Hindlimb muscle (tissue), 1 donor: Measurements from ENCODE around the gene RTP2. TPM values are rescaled to one million over a fixed set of nuclear protein-coding genes. Genes with fewer than 3 reads are reported as not detected.

Experiments
- DNase-seq: peaks from one replicate; pipeline ENCODE4 v3.0.0-alpha.2; 2013
- polyA plus RNA-seq: library from polyadenylated mRNA; unstranded; fragments of 120-200 nt; gene quantifications from one replicate; pipeline ENCODE4 v1.2.1, GENCODE V29; 2013; ENCODE audit not compliant: insufficient read length

The RTP2 gene, protein sequence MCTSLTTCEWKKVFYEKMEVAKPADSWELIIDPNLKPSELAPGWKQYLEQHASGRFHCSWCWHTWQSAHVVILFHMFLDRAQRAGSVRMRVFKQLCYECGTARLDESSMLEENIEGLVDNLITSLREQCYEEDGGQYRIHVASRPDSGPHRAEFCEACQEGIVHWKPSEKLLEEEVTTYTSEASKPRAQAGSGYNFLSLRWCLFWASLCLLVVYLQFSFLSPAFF
- not detected for polyA plus RNA-seq

DNA sequence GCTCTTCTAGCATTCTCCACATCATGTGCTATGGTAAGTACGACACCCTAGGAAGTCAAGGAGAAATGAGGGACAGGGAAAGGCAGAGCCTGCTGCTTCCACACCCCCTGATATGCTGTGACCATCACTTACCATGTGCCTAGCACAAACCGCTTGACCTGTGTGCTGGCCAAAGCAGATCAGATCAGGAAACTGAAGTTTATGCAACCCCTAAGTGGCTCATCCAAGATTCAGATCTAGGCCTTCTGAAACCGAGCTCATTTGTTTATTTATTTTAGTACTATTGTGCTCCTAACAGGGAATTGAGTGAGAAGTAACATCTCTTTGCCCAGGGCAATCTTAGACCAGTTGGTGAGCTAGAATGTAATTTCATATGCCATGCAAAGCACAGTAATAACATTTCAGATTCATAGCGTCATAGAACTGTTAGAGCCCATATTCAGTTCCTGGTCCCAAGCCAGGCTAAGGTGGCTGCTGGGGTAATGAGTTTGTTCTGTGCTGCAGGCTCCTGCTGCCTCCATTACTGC lies at the start of gene RTP2:
RTP2 (minus strand) TSS at position 51 of the 527 bp plus-strand sequence. CDS start 429 bp downstream, outside the sequence.
- no peak for DNase-seq

DNA sequence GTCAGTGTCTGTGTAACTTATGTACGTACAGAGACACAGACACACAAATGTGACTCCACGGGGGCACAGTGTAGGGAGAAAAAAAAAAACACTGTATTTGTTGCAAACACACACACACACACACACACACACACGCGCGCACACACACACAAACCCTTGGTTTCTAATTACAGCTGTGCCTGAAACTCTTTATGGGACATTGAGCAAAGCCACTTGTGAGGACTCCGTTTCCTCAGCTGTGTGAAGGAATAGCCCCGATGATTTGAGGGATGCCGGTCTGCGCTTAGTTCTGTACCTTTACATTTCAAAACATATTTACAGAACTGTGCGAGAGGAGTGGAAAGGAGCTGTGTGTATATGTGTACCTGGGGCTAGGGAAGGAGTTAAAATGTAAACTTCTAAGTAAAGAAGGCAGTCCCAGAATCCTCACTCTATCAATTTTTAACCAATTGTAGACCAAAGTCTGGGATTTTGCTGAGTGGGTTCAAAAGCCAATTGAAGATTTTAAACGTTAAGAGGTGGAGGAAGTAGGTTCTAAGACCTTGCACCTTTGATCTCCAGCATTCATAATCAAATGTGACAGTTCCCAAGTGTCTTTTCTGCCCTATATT lies 48.3 kb upstream of the RTP2 start:
- no peak for DNase-seq

- no peak for DNase-seq
Measured at GRCh38 chr3:187750006-187750512, 47.7 kb upstream of the RTP2 start.

DNA sequence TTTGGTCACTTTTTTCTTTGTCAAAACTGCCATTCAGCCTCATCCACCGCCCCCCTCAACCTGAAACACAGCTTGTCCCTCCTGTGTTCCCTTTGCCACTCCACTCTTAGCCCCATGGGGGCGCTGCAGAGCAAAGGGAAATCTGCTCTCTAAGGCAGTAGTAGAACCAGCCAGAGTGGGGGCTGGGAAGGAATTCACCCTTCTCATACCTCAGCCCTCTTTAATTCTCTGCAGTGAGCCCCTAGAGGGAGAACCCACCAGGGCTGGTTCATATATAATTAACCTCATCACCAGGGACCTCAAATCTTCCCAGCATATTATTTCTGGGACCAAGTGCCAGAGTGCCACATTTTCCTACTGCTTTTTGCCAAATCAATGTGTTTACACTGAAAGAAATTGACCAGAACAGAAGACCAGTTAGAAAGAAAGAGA lies 45.7 kb upstream of the RTP2 start:
- peak; percentile 86 for DNase-seq

- DNase-seq: no peak
Measured at GRCh38 chr3:187747506-187747905, 45.1 kb upstream of the RTP2 start.

GRCh38 chr3:187746442-187747281 lies 44.3 kb upstream of the RTP2 start:
- no peak for DNase-seq

DNA sequence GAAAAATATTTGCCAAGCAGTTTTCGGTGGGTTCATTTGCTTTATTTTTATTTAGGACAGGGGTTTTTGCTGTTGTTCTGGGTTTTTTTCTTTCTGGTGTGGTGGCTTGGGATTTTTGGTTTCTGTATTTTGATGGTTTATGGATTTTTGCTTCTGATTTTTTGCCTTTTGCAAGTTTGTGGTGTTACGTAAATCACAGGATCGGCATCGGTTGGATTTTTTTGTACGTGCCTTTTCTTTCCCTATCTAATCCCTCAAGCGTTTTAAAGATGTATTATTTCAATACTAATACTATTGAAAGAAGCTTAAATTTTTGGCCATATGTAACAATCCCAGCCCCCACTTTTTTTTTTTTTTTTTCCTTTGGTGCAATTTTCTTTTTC lies 43.7 kb upstream of the RTP2 start:
- DNase-seq: no peak

DNA sequence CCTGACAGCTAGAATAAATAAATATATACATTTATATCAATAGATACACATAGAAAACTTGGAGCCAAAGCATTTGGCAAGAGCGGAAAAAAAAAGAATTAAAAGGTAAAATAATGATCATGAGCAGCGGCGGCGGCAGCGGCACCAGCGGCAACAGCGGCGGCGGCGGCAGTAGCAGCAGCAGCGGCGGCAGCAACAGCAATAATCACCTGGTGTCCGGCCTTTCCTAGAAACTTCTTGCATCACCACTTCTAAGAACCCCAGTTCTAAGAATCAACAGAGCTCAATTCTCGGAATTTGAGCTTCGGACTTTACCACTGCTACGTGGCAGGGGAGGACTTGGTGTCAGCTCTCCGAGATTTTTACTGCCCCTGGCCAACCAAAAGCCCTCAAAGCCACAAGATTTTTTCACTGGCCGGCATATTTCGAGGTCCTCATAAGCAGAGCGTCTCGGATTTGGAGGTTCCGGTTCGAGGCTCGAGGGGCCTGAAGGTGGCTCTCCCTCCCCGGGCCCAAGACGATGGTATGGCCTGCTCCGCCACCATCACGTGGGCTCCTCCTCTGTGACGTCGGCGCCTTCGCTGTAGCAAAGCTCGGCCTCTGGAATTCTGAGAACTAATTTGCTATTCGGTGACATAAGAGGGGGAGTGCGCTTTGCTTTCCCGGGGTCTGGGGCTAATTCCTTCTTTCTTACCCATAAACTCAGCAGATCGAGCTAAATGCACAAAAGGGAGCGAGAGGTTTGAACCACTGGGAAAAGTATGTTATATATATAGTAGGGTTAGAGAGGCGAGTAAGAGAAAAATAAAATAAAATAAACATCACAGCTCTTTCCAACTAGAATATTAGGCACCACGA lies 43.1 kb upstream of the RTP2 start, which contains the start of gene BCL6:
BCL6 (minus strand) TSS at position 268 of the 858 bp plus-strand sequence. CDS start 11,775 bp downstream, outside the sequence.
- DNase-seq: peak; percentile 97

DNA sequence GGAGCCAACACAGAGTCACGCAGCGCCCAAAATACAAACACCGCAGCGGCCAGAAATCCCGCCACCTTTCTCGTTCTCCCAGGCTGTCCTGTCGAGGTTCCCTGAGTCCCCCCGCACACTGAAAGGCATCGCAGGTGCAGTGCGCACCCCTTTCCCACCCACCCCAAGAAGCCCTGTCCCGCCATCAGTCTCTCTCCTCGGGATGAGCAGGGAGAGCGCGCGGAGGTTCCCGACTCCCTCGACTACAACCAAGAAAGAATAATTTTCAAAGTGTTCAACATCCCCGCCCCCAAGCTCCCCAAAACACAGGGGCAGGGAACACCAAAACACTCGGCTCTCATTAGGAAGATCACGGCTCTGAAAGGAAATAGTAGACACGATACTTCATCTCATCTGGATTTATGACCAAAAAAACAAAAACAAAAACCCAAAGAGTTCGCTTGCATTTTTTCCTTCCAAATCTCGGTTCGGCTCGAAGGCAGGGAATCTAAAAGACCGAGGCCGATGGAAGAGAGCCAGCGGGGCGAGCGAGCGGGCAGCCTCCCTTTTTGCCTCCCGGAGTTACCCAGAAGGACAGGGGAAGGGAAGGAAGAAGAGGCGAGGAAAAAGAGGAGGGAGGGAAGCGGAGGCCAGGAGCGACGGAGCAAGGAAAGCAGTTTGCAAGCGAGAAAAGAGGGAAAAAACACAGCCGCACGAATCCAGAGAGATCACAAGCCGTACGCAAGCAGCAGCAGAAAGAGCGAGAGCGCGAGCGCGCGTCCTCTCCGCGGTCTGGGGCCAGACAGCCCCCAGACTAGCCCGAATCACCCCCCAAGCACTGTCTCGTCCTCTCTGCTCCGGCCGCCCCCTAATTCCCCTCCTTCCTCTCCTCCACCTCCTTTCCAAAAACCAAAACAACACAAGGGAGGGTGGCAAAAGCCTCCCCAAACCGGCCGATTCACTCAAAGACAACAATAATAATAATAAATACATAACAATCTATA lies 42.1 kb upstream of the RTP2 start:
- peak; percentile 88 for DNase-seq

DNA sequence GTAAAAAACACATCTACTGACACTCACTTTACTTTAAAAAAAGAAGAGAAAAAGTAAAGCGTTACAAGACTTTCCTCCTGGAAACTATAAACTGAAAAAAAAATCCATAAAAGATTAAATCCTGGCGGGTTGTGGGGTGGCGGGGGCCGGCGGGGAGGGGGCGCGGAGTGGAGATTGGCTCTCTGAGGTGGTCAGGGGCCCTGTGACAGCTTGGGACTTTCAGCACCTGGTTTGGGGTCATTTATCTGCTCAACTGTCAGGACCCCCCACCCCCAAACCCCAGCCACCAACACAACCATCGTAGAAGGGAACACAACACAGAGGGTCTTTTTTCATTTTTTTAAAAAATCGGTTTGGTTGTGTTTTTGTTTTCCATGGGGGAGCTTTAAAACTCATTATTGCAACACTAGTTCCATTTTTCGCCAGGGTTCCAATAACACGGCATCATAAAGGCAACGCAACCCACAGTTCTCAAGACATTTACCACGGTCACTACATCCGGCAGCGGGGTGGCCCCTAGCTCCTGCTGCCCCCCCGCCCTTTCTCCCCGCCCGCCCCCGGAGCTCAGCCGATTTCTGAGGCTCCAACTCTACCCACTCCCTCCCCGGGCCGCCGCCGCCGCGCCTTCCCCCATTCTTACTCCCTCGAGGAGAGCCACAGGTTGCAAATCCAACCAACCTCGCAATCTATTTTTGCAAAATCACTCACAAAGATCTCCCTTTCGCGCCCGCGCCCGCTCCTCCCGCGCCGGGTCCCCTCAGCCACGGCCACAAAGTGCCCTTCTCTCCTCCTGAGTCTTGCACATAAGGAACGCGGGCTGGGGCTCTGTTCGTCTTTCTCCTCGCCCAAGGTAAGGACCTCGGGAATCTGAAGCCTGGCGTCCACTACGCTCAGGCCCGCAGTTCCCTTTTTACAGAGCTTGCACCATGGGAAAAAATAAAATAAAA lies 41.1 kb upstream of the RTP2 start:
- peak; percentile 63 for DNase-seq

DNA sequence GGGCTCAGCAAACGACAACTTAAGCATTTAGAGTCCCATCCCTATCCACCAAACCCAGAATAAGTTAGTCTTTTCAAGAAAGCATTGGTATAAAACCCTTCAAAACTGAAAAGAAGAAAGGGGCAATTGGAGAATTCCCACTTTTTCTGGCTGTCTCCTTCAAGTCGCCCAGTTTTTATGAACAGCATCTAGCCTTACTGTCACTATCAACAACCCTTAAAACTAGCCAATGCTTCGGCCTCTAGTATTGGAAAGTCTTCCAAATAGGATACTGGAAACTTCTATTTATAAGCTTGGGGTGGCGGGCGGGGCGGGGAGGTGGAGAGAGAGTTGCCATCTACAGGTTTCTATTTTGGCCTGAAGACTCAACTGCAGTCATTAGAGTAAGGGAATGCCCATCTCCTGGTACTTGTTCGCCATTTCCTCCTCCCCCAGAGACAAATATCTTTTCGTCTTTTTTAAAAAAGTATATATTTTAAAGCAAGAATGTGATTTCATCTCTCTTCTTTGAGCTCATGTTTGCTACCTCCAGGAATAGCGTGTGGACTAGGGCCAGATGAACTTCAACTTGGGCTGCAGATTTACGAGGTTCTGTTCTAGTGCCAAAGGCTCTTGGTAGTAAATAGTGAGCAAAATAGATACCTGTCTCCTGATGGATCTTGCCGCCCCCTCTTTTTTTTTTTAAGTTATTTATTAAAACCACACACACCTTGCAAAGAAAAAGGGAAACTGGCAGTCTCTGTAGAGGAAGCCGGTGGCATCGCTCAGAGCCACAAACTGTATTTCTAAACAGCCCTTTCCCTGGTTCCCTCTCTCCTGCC lies 40.2 kb upstream of the RTP2 start:
- DNase-seq: no peak

DNA sequence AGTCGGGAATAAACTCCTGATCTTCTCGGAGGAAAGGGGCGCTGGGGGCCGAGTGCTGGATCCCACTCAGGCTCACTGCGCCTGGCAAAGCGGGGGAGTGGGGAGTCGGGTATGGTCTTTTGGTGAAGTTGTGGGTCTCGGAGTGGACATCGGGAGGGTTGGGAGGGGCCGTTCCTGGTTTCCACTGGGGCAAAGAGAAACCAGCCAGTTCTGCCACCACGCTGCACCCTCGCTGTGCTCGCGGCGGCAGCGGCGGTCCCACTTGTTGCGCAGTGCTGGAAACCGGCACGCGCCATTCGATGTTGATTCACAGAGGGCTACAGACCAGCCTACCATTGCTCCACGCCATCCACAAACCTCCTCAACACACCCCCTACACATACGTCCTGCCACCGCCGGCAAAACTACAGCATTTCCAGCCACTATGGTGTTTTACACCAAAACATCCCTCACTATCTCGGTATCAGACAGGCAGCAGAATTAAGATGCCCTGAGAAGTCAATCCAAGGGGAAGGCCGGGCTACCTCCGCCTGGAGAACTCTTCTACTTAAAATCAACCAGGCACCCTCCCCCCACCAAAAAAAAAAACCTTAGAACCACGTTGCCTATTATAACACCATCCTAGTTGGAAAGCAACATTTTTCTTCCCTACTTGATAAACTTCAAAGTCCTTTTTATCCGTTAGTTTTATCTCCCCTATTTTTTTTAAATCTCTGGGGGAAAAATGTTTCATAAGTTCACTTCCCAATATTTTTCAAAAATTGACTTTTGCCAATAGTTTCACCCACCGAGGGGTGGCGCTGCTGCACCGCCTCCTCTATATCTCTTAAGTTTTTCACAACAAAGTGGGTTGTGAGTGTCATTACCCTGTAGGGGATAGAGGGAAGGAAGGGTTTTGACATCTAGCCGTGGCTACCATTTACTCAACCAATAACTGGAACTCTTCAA lies 39.3 kb upstream of the RTP2 start:
- peak; percentile 73 for DNase-seq

DNA sequence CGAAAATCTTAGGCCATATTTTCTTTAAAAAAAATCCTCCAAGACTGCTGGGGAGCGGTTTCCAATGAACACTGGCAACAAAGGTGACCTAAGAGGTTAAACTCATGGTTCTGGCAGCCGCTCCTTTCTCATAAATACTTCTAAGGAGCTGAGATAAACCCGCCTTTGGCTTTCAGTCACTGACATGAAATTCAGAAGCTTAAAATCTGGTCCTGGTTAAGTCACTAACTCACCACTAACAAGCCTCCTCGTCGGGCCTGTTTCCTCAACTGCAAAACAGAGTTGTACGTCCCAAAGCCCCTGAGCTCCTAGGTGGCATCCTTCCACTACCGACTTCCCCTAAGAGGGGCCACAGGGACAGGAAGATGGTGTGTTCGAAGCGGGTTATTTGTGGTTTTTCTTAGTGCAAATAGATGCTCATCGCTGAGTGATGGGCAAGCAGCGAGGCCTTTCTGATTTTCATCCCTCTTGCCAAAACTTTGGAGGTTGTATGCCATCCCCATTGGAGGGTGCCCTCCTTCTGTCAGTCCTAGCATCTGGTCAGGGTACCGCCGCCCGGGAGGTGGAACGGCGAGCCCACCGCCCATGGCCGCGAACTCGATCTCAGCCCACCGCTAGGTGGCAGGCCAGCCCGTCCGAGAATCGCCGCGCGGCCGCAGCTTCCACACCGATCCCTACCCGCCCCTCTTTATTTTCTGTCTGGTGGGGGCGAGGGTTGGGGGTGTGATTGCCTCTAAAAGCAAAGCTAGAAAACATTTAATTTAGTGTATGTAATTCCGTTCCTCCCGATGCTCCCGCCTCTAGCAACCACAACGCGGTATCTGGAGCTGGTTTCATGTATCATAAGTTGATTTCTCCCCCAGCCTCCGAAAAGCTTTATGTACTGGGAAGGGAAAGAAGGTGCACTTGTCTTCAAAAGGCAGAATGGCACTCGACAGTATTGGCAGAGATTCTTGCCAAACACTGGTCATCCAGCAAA lies 38.4 kb upstream of the RTP2 start:
- peak; percentile 81 for DNase-seq

DNA sequence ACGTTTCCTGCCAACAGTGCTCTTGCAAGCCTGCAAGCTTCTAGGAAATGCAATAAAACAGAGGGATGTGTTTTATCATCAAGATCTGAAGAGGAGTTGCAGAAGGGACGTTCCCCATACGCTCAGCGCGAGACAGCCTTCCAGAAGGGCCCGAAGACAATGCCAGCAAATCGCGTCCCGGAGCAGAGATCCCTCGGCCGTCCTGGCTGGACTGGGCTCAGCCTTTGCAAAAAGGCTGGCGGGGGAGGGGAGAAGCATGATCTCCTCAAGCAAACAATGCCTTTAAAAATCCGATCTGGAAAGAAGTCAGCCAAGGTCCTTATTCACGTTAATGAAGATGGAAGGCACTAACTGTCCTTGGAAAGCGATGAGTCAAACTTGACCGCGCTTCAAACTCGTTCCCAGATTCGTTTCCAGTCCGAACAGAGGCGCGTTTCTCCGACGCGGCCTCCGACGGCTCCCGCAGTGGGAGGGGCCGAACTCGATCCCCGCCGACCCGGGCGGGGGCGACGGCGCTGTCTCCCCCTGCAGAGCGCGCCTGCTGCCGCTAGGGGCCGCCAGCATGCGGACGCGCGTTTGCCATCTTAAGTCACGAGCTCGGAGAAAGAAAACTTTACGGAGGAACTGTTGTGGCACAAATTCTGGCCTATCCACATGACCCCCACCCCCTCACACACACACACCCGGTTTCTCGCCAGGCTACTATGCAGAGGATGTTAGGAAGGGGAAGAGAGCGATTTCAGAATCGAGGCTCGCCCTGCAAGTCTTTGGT lies 37.4 kb upstream of the RTP2 start:
- DNase-seq: peak; percentile 93

GRCh38 chr3:187739094-187739560 lies 36.8 kb upstream of the RTP2 start:
- no peak for DNase-seq
